HG02571 (cell line): Measurements from ENCODE around the gene TPP1.

Source experiments
- ATAC-seq: cut with Tn5 transposase; IDR thresholded peaks from one replicate; pipeline ENCODE4 v1.9.1; 2021; ENCODE audit warnings: mild to moderate bottlenecking, moderate library complexity; ENCODE audit not compliant: unreplicated experiment

TPP1 gene

DNA sequence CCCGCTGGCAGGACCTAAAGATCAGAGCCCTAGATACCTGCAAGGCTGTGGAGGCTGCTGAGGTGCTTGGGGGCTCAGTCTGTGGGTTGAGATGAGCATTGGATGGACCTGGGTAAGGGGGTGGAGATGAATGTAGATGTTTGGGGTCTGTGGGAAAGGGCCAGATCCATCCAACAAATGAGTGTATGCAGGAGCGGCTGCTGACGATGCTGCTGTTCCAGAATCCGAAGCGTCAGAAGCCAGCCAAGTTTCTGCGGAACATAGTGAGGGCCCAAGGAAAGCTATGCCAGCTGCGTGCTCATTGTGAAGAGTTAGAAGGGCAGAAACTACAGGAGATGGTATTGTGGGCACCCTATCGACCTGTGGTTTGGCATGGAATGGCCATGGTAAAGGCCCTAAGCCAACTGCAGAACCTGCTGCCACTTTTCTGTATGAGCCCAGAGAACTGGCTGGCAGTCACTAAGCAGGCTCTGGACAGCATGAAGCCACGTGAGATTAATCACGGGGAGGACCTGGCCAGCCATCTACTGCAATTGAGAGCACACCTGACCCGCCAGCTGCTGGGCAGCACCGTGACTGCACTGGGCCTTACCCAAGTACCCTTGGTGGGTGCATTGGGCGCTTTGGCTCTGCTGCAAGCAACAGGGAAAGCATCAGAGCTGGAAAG is 52.4 kb downstream of the TPP1 start:
- ATAC-seq: no peak

DNA sequence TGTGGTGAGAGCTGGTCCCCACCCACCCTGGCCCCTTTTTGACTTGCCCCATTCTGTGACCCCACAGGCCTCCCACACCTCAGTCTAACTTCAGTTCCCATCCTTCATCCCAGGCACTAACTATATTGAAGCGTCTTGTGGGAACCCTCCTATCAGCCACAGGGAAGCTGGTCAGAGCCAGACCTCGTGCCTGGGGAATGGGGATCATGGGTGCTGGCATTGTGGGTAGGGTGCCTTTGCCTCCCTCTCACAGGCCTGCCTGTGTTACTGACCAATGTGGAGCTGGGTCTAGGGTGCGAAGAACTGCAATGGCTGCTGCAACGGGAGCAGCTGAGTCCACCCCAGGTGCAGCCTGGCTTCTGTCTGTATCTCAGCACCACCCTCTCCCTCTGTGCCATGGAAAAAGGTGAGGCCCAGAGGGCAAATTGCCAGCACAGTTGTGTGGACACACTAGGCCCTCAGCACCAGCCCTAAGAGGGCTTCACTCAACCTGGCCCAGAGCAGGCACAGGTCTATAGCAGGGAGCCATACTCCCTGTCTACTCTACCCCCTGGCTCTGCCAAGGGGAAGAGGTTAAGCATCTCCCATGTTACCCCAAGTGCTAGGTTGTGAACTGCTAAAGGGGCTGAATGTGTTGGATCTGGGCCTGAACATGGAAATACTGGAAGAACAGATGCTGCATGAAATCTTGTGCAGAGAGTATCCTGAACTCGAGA is 53.1 kb downstream of the TPP1 start:
- no peak for ATAC-seq

DNA sequence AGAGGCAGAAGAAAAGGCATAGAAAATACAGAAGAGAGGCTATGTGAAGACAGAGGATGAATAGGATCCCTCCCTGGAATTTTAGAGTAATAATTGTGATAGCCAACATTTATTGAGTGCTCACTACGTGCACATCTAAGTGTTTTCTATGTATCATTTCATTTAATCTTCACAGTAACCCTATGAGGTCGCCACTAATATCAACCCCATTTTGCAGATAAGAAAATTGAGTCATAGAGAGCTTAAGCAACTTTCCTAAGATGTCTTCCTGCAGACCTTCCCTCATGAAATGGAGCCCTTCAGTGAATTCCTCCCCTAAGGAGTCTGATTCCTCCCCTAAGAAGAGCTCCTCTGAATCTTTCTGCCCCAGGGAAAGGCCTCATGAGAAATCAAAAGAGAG is 53.9 kb downstream of the TPP1 start:
- ATAC-seq: no peak

DNA sequence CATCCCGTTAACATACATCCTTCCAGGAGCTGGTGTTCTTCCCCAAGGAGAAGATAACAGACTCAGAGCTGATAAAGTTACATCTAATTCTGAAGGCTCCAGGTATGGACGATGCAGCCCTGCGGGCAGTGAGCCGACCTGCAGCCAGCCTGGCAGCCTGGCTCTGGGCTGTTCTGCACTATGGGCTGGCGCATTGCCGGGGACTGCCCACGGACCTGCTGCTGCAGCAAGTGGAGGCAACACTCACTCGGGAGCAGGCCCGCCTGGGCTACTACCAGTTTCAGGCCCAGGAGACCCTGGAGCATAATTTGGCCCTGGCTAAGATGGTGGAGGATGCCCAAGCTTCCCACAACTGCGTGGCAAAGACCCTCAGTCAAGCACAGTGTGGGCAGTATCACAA is 55.6 kb downstream of the TPP1 start:
- no peak for ATAC-seq

DNA sequence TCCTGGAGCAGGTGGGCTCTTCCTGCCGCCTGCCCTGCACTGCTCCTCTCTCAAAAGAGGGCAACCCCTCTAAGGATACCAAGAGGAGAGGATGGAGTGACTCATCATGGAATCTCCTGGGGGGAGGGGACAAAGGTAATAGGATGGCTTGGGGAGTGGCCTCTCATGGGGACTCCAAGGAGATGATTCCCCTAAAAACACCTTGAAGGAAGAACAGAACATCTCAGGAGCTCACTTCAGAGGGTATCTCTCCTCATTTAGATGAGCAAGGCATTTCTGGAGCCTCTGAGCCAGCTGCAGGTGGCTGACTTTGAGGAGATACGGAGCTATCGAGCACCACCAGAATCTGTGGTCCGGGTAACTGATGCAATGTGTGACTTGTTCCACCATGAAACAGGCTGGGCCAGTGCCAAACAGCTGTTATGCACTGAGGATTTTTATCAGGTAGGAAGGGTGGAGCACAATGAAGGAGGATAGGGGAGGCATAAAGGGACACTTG is 56.1 kb downstream of the TPP1 start:
- no peak for ATAC-seq
